HEK293 (cell line): ENCODE results near the gene PDLIM4.
A peak's percentile ranks its signal among the peaks of the same experiment; 100 is the strongest.

Experiments used
- CTCF ChIA-PET: fragments of 350-600 bp; formaldehyde crosslinking; extraction: SDS; loops from one replicate; lab custom pipeline; 2021; ENCODE audit warnings: antibody characterized with exemption; lab: Yijun Ruan, JAX
- POLR2A ChIA-PET: fragments of 300-600 bp; formaldehyde crosslinking; extraction: SDS; loops from one replicate; lab custom pipeline; 2020; ENCODE audit warnings: antibody characterized with exemption, inconsistent platforms; lab: Yijun Ruan, JAX
- H3K27ac ChIP-seq: fragments of 200-500 bp; sonication (Bioruptor generic); 2 replicates; pipeline ENCODE4 v1.5.1; 2014; ENCODE audit warnings: low read depth, low read length, control low read depth, inconsistent platforms; ENCODE audit errors: extremely low read depth
- H3K36me3 ChIP-seq, 2 experiments: fragments of 200-500 bp in 1 of 2; sonication (Bioruptor generic) in 1 of 2; 1 replicate in 1 of 2; 2 replicates in 1 of 2; pipeline ENCODE4 v1.5.1; 2014 to 2017; ENCODE audit warnings: inconsistent platforms in 2 of 2, low read length in 2 of 2; ENCODE audit not compliant: control insufficient read depth in 2 of 2, insufficient read depth in 1 of 2
- H3K4me1 ChIP-seq: fragments of 200-500 bp; sonication (Bioruptor generic); 2 replicates; pipeline ENCODE4 v1.5.1; 2014; ENCODE audit warnings: mild to moderate bottlenecking, low read length, inconsistent platforms; ENCODE audit not compliant: control insufficient read depth, insufficient read depth
- H3K4me3 ChIP-seq: 2 replicates; pipeline ENCODE4 v1.5.1; 2011; ENCODE audit warnings: low read depth, mild to moderate bottlenecking, control low read depth, low read length, moderate library complexity
- H3K9me3 ChIP-seq: fragments of 200-500 bp; sonication (Bioruptor generic); 2 replicates; pipeline ENCODE4 v1.5.1; 2014; ENCODE audit warnings: low read depth, low read length, inconsistent platforms; ENCODE audit not compliant: control insufficient read depth, insufficient read depth
- EGR2 ChIP-seq: fragments of 450-650 bp; formaldehyde crosslinking; IDR thresholded peaks from 2 replicates; pipeline ENCODE4 v1.5.1; 2016; ENCODE audit warnings: low read depth, missing biosample characterization, missing genetic modification characterization
- GLIS1 ChIP-seq: fragments of 450-650 bp; formaldehyde crosslinking; IDR thresholded peaks from 2 replicates; pipeline ENCODE4 v1.5.1; 2016; ENCODE audit warnings: missing biosample characterization, missing genetic modification characterization
- GLIS2 ChIP-seq: fragments of 450-650 bp; formaldehyde crosslinking; IDR thresholded peaks from 2 replicates; pipeline ENCODE4 v1.5.1; 2016; ENCODE audit warnings: missing biosample characterization, missing genetic modification characterization
- KLF10 ChIP-seq: fragments of 450-650 bp; IDR thresholded peaks from 2 replicates; pipeline ENCODE4 v1.5.1; 2018; ENCODE audit warnings: missing biosample characterization, mild to moderate bottlenecking, missing genetic modification characterization
- KLF17 ChIP-seq: fragments of 450-650 bp; formaldehyde crosslinking; IDR thresholded peaks from 2 replicates; pipeline ENCODE4 v1.5.1; 2016; ENCODE audit warnings: missing biosample characterization, missing genetic modification characterization
- PATZ1 ChIP-seq: fragments of 450-650 bp; formaldehyde crosslinking; IDR thresholded peaks from 2 replicates; pipeline ENCODE4 v1.5.1; 2016; ENCODE audit warnings: missing biosample characterization, missing genetic modification characterization
- SCRT1 ChIP-seq: fragments of 450-650 bp; formaldehyde crosslinking; IDR thresholded peaks from 2 replicates; pipeline ENCODE4 v1.5.1; 2016; ENCODE audit warnings: missing biosample characterization, missing genetic modification characterization, borderline replicate concordance
- SP7 ChIP-seq: fragments of 450-650 bp; formaldehyde crosslinking; IDR thresholded peaks from 2 replicates; pipeline ENCODE4 v1.5.1; 2016; ENCODE audit warnings: missing biosample characterization, missing genetic modification characterization
- YY1 ChIP-seq: fragments of 450-650 bp; formaldehyde crosslinking; IDR thresholded peaks from 2 replicates; pipeline ENCODE4 v1.5.1; 2018; ENCODE audit warnings: missing biosample characterization, missing genetic modification characterization
- ZEB2 ChIP-seq: fragments of 450-650 bp; formaldehyde crosslinking; IDR thresholded peaks from 2 replicates; pipeline ENCODE4 v1.5.1; 2016; ENCODE audit warnings: missing biosample characterization, missing genetic modification characterization
- ZFHX2 ChIP-seq: fragments of 450-650 bp; formaldehyde crosslinking; conservative IDR thresholded peaks from 2 replicates; pipeline ENCODE4 v1.5.1; 2016; ENCODE audit warnings: missing biosample characterization, missing genetic modification characterization
- ZIC2 ChIP-seq: fragments of 450-650 bp; formaldehyde crosslinking; IDR thresholded peaks from 2 replicates; pipeline ENCODE4 v1.5.1; 2016; ENCODE audit warnings: missing biosample characterization, missing genetic modification characterization
- ZNF132 ChIP-seq: fragments of 450-650 bp; formaldehyde crosslinking; IDR thresholded peaks from 2 replicates; pipeline ENCODE4 v1.5.1; 2017; ENCODE audit warnings: missing biosample characterization, missing genetic modification characterization, borderline replicate concordance
- ZNF19 ChIP-seq: fragments of 450-650 bp; formaldehyde crosslinking; IDR thresholded peaks from 2 replicates; pipeline ENCODE4; 2016; ENCODE audit warnings: missing biosample characterization, missing genetic modification characterization, low read depth
- ZNF202 ChIP-seq: fragments of 450-650 bp; formaldehyde crosslinking; IDR thresholded peaks from 2 replicates; pipeline ENCODE4 v1.5.1; 2016; ENCODE audit warnings: missing biosample characterization, missing genetic modification characterization, borderline replicate concordance
- ZNF223 ChIP-seq: fragments of 450-650 bp; formaldehyde crosslinking; IDR thresholded peaks from 2 replicates; pipeline ENCODE4 v1.5.1; 2016; ENCODE audit warnings: missing biosample characterization, missing genetic modification characterization
- ZNF335 ChIP-seq: fragments of 450-650 bp; formaldehyde crosslinking; conservative IDR thresholded peaks from 2 replicates; pipeline ENCODE4 v1.5.1; 2016; ENCODE audit warnings: missing biosample characterization, missing genetic modification characterization
- ZNF394 ChIP-seq: fragments of 450-650 bp; formaldehyde crosslinking; IDR thresholded peaks from 2 replicates; pipeline ENCODE4 v1.5.1; 2016; ENCODE audit warnings: missing biosample characterization, missing genetic modification characterization, mild to moderate bottlenecking, moderate library complexity, borderline replicate concordance
- ZNF660 ChIP-seq: fragments of 450-650 bp; IDR thresholded peaks from 2 replicates; pipeline ENCODE4 v1.5.1; 2018; ENCODE audit warnings: missing biosample characterization, mild to moderate bottlenecking, missing genetic modification characterization
- ZNF664 ChIP-seq: fragments of 450-650 bp; formaldehyde crosslinking; IDR thresholded peaks from 2 replicates; pipeline ENCODE4 v1.5.1; 2016; ENCODE audit warnings: missing biosample characterization, missing genetic modification characterization
- ZNF76 ChIP-seq: fragments of 450-650 bp; formaldehyde crosslinking; IDR thresholded peaks from 2 replicates; pipeline ENCODE4; 2016; ENCODE audit warnings: low read depth, missing biosample characterization, missing genetic modification characterization, borderline replicate concordance
- ZNF843 ChIP-seq: fragments of 450-650 bp; formaldehyde crosslinking; IDR thresholded peaks from 2 replicates; pipeline ENCODE4 v1.5.1; 2016; ENCODE audit warnings: missing biosample characterization, missing genetic modification characterization
- TF ChIP-seq, protein P1 (sequence below): fragments of 450-650 bp; formaldehyde crosslinking; IDR thresholded peaks from 2 replicates; pipeline ENCODE4 v1.5.1; 2017; ENCODE audit warnings: missing biosample characterization, missing genetic modification characterization

The PDLIM4 gene

GRCh38 chr5:132260714-132261551 lies 3.4 kb downstream of the PDLIM4 start:
- Histone ChIP-seq H3K9me3 (no peaks in the 10 kb centered on the region), H3K4me1 (no peaks in the 10 kb centered on the region; the same call in 1 of the 2 replicates), H3K36me3 (no peaks in the 10 kb centered on the region), H3K4me3 (no peak overlapping the region), H3K27ac (no peak overlapping the region)
- ChIA-PET CTCF (interaction anchor here (0.8 to 1.9 kb wide), 4 partner anchors 11 to 126 kb away, joined by 4 to 9 read pairs (median 6); no protein-coding TSS in a partner anchor), POLR2A (interaction anchor here (1.5 kb wide), 1 partner anchor 108 kb away, joined by 4 read pairs; the partner anchor contains the start of gene SLC22A5)
- TF ChIP-seq ZNF132 (tag by site-specific recombination), result no peak
- TF ChIP-seq ZEB2, result 0 out of 2 replicates have a peak, but pooled peaks have one; percentile 23
- TF ChIP-seq SP7 (tag by site-specific recombination), result peak; percentile 42
- peak; percentile 37; the same call in 1 of the 2 replicates for TF ChIP-seq PATZ1 (tag by site-specific recombination)
- TF ChIP-seq ZNF660 (tag by site-specific recombination), result peak; percentile 64
- peak; percentile 22; the same call in 1 of the 2 replicates for TF ChIP-seq ZIC2 (tag by site-specific recombination)
- peak; percentile 92 for TF ChIP-seq EGR2
- TF ChIP-seq SCRT1, result no peak
- TF ChIP-seq ZNF19 (tag by site-specific recombination), result no peak
- peak; percentile 92 for TF ChIP-seq ZFHX2
- TF ChIP-seq ZNF664 (tag by site-specific recombination), result peak; percentile 94
- TF ChIP-seq, protein P1, sequence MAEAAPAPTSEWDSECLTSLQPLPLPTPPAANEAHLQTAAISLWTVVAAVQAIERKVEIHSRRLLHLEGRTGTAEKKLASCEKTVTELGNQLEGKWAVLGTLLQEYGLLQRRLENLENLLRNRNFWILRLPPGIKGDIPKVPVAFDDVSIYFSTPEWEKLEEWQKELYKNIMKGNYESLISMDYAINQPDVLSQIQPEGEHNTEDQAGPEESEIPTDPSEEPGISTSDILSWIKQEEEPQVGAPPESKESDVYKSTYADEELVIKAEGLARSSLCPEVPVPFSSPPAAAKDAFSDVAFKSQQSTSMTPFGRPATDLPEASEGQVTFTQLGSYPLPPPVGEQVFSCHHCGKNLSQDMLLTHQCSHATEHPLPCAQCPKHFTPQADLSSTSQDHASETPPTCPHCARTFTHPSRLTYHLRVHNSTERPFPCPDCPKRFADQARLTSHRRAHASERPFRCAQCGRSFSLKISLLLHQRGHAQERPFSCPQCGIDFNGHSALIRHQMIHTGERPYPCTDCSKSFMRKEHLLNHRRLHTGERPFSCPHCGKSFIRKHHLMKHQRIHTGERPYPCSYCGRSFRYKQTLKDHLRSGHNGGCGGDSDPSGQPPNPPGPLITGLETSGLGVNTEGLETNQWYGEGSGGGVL (tag by site-specific recombination), result peak; percentile 36; the same call in 1 of the 2 replicates
- peak; percentile 43 for TF ChIP-seq GLIS2 (tag by site-specific recombination)
- peak; percentile 24; the same call in 1 of the 2 replicates for TF ChIP-seq ZNF335 (tag by site-specific recombination)
- peak; percentile 31; the same call in 1 of the 2 replicates for TF ChIP-seq GLIS1 (tag by site-specific recombination)

DNA sequence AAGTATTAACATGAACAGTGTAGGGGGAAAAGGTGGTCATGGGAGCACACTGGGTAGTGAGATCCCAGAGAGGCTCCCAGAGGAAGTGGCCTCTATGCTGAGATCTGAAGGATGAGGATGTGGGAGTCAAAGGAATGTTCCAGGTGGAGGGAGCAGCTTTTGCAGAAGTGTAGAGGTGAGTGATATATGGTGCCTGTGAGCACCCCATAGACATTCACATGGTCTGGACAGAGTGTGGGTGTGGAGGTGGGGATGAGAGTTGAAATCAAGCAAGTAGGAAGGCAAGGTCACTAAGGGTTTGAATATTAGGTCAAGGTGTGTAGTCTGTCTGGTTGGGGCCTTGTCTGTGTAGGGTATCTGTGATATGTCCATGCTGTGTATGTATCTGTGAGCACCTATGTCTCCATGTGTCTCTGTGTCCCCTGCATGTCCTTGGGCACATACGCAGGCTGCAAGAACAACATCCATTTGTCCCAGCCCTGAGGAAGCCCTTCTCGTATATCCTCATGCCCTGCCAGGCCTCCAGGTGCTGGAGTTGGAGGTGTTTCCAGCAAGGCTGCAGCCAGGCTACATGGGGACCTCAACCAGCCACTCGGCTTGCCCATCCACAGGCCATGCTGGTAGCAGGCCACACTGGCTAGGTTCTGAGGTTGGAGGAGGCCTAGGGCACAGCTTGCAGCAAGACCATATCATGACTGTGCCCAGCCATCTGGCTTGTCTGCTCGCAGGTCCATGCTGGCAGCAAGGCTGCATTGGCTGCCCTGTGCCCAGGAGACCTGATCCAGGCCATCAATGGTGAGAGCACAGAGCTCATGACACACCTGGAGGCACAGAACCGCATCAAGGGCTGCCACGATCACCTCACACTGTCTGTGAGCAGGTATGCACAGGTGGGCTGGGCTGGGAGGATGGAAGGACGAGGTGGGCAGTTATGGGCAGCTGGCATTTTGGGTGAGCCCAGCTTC lies 4.7 kb downstream of the PDLIM4 start:
- Histone ChIP-seq H3K9me3 (no peaks in the 10 kb centered on the region), H3K27ac (no peak overlapping the region), H3K4me1 (no peaks in the 10 kb centered on the region; the same call in 1 of the 2 replicates), H3K4me3 (no peak overlapping the region), H3K36me3 (no peaks in the 10 kb centered on the region)
- ChIA-PET POLR2A (no interaction called here), CTCF (interaction anchor here (0.8 to 1.9 kb wide), 4 partner anchors 24 to 536 kb away, joined by 3 to 9 read pairs (median 4); no protein-coding TSS in a partner anchor)
- TF ChIP-seq YY1 (tag by site-specific recombination), result no peak
- TF ChIP-seq ZFHX2, result peak; percentile 64
- no peak for TF ChIP-seq GLIS2 (tag by site-specific recombination)
- TF ChIP-seq KLF17 (tag by site-specific recombination), result no peak
- no peak for TF ChIP-seq ZNF76
- TF ChIP-seq ZNF223, result no peak
- peak; percentile 66 for TF ChIP-seq EGR2
- TF ChIP-seq KLF10 (tag by site-specific recombination), result no peak
- no peak for TF ChIP-seq GLIS1 (tag by site-specific recombination)
- TF ChIP-seq ZNF394 (tag by site-specific recombination), result no peak
- TF ChIP-seq ZNF843, result no peak
- no peak for TF ChIP-seq ZNF202 (tag by site-specific recombination)
